GM12878 (cell line): ENCODE results near the gene DCLRE1B. TPM values are rescaled to one million over a fixed set of nuclear protein-coding genes. Genes with fewer than 3 reads are reported as not detected.

ENCODE experiments used
- ATAC-seq: fragments of 200-7000 bp; cut with Tn5 transposase; 3 replicates; pipeline ENCODE4 v1.9.1; 2020; ENCODE audit warnings: mild to moderate bottlenecking, moderate library complexity
- BruUV-seq: library from RNA; stranded (reverse); fragments of 400-500 nt; replicated peaks from 2 replicates; lab custom pipeline; 2021; lab: Mats Ljungman, UMichigan
- CTCF ChIA-PET: fragments of 300-600 bp; sonication (Branson Sonifier 250); formaldehyde crosslinking; extraction: SDS; loops from one replicate; lab custom pipeline; 2021; ENCODE audit warnings: inconsistent platforms; lab: Yijun Ruan, JAX
- POLR2A ChIA-PET: fragments of 350-600 bp; formaldehyde crosslinking; extraction: SDS; loops from one replicate; lab custom pipeline; 2021; ENCODE audit warnings: inconsistent platforms; lab: Charles Lee
- RAD21 ChIA-PET: fragments of 300-600 bp; sonication (Branson Sonifier 250); formaldehyde crosslinking; loops from one replicate; lab custom pipeline; 2023; ENCODE audit warnings: antibody characterized with exemption; ENCODE audit not compliant: unreplicated experiment; lab: Charles Lee
- SMC1A ChIA-PET: fragments of 300-600 bp; sonication (Branson Sonifier 250); formaldehyde crosslinking; loops from one replicate; lab custom pipeline; 2023; ENCODE audit not compliant: unreplicated experiment, uncharacterized antibody; lab: Charles Lee
- DNase-seq: peaks from one replicate; pipeline ENCODE4 v3.0.0-alpha.2; 2011; ENCODE audit warnings: low read depth, low spot score
- FAIRE-seq: peaks from 3 replicates; lab custom pipeline; 2011; peaks lifted over from hg19 to GRCh38; lab: Jason Lieb, UNC
- H2AFZ ChIP-seq: 2 replicates; pipeline ENCODE4 v1.6.0; 2011; ENCODE audit warnings: low read depth, low read length, control low read depth; ENCODE audit not compliant: control insufficient read depth
- H3K27ac ChIP-seq: 2 replicates; pipeline ENCODE4 v1.5.1; 2011; ENCODE audit warnings: control low read depth; ENCODE audit not compliant: control insufficient read depth, insufficient read depth
- H3K27me3 ChIP-seq, 2 experiments: replicated peaks in 1 of 2; 2 replicates each; pipeline versions ENCODE4 v1.6.0 to v1.6.1; 2011; ENCODE audit warnings: low read length in 1 of 2; ENCODE audit not compliant: control insufficient read depth in 2 of 2, insufficient read depth in 2 of 2
- H3K36me3 ChIP-seq, 2 experiments: 2 replicates each; pipeline ENCODE4 v1.5.1; 2011; ENCODE audit warnings: low read length in 1 of 2; ENCODE audit not compliant: control insufficient read depth in 2 of 2, insufficient read depth in 2 of 2
- H3K4me1 ChIP-seq: 2 replicates; pipeline ENCODE4 v1.6.1; 2011; ENCODE audit warnings: mild to moderate bottlenecking, low read length, moderate library complexity, mixed read lengths; ENCODE audit not compliant: control insufficient read depth, insufficient read depth
- H3K4me2 ChIP-seq: 2 replicates; pipeline ENCODE4 v1.6.0; 2011; ENCODE audit warnings: control low read depth; ENCODE audit not compliant: control insufficient read depth, insufficient read depth
- H3K4me3 ChIP-seq: fragments of 200-600 bp; sonication (generic); 2 replicates; pipeline ENCODE4 v1.5.1; 2016
- H3K79me2 ChIP-seq: 2 replicates; pipeline ENCODE4 v1.6.0; 2011; ENCODE audit warnings: low read length; ENCODE audit not compliant: control insufficient read depth, insufficient read depth
- H3K9ac ChIP-seq: 2 replicates; pipeline ENCODE4 v1.8.0; 2011; ENCODE audit warnings: low read length, control low read depth, mixed read lengths; ENCODE audit not compliant: control insufficient read depth, insufficient read depth
- H3K9me3 ChIP-seq: replicated peaks from 3 replicates; pipeline ENCODE4 v1.5.1; 2011; ENCODE audit warnings: mild to moderate bottlenecking, low read length; ENCODE audit not compliant: control insufficient read depth, insufficient read depth
- H4K20me1 ChIP-seq: 2 replicates; pipeline ENCODE4 v1.6.0; 2011; ENCODE audit not compliant: control insufficient read depth, insufficient read depth
- RAD21 ChIP-seq: IDR thresholded peaks from 2 replicates; pipeline ENCODE4 v1.6.1; 2011; ENCODE audit warnings: mild to moderate bottlenecking, low read depth, low read length, moderate library complexity; ENCODE audit not compliant: insufficient read depth
- SMC3 ChIP-seq: IDR thresholded peaks from 2 replicates; pipeline ENCODE4 v1.6.1; 2011; ENCODE audit warnings: low read length, improper control_type of control experiment, borderline replicate concordance
- WGBS: methylation state at CpG from one replicate; pipeline ENCODE4 v1.1.6; 2016; ENCODE audit warnings: low lambda C conversion rate; ENCODE audit not compliant: insufficient replicate concordance, insufficient coverage; ENCODE audit errors: missing lambda C conversion rate; 5-methylcytosine and 5-hydroxymethylcytosine counted together
- in situ Hi-C: fragments of 300-500 bp; cut with MboI; formaldehyde crosslinking; loops from 9 replicates; pipeline ENCODE4 v1.14.3; 2018; ENCODE audit warnings: mixed read lengths
- intact Hi-C: fragments of 100-400 bp; cut with micrococcal nuclease; formaldehyde crosslinking; loops from one replicate; pipeline ENCODE4 v1.14.2; 2022; ENCODE audit not compliant: unreplicated experiment
- polyA plus RNA-seq, 11 experiments: library from polyadenylated mRNA; depleted of rRNA in 4 of 11; unstranded in 6 of 11; stranded (reverse) in 5 of 11; fragments of >200 nt; fragmentation: Nextera tagmentation in 4 of 11; fragmentation: Illumina TruSeq in 1 of 11; extraction: Ambion mirVana in 4 of 11; extraction: Trizol in 1 of 11; gene quantifications; 1 replicate in 1 of 11; 2 replicates in 10 of 11; pipeline versions ENCODE4 v1.2.1 to v1.2.3, GENCODE V29; 2011 to 2016; ENCODE audit warnings: inconsistent platforms in 2 of 11, missing spikeins in 2 of 11, low read depth in 1 of 11
- total RNA-seq, 4 experiments: library from RNA; depleted of rRNA in 3 of 4; stranded (reverse); fragments of >200 nt in 3 of 4; fragmentation: Illumina TruSeq in 1 of 4; extraction: Trizol in 1 of 4; gene quantifications; 2 replicates each; pipeline versions ENCODE4 v1.2.1 to v1.2.3, GENCODE V29; 2013 to 2021
- TF ChIP-seq, protein P1 (sequence below), 3 experiments: IDR thresholded peaks in 2 of 3; conservative IDR thresholded peaks in 1 of 3; 2 replicates each; pipeline ENCODE4 v1.5.1; 2011; ENCODE audit warnings: low read depth in 3 of 3, low read length in 3 of 3, mild to moderate bottlenecking in 3 of 3, control low read depth in 2 of 3, moderate library complexity in 2 of 3, inconsistent platforms in 1 of 3, mixed read lengths in 1 of 3; ENCODE audit not compliant: control insufficient read depth in 2 of 3, insufficient read depth in 1 of 3; ENCODE audit errors: extremely low read depth in 1 of 3
- TF ChIP-seq, protein P2 (sequence below): IDR thresholded peaks from 2 replicates; pipeline ENCODE4 v1.6.1; 2012; ENCODE audit warnings: mild to moderate bottlenecking, low read depth, low read length

DCLRE1B gene
- total and polyA plus RNA-seq, 10 of the 15 experiments (the other 5 are each of a cell fraction or from before 2014, with no cell fraction given): 5.4 to 18.3 (median 13.4) TPM

DNA sequence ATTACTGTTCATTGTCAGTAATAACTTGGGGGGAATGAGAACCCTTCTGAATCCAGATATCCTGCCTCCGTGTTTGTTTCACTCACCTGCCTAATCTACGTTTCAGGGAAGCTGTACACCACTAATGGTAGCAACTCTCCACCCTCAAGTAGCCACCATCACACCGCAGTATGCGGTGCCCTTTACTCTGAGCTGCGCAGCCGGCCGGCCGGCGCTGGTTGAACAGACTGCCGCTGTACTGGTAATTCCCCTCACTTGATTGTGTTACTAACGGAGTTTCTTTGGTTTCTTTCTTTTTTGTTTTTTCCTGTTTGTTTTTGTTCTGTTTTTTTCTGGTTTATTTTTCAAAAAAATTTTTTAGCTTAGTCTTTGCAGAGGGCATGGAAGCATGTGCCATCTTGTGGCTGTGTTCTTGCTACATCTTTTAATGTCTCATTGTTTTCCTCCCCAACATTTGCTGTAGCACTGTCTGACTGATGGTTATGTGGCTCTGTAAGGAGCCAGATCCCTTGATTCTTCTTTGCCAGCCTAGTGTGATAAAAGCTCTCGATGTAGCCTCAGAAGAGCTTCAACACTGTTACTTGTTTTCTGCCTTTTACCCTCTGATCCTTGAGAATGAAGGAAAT, 58.3 kb downstream of the DCLRE1B start:
- Histone ChIP-seq H3K36me3 (peaks cover 7 to 17% of the 10 kb centered on the region in 2 experiments), H3K4me3 (no peak overlapping the region), H3K9me3 (no peaks in the 10 kb centered on the region), H4K20me1 (no peaks in the 10 kb centered on the region), H3K4me1 (no peaks in the 10 kb centered on the region), H3K4me2 (no peak overlapping the region), H3K9ac (no peak overlapping the region), H3K27me3 (no peaks in the 10 kb centered on the region), H2AFZ (no peak overlapping the region), H3K27ac (no peak overlapping the region), H3K79me2 (no peaks in the 10 kb centered on the region)
- 93% methylated on average over 12 of the region's 12 CpGs for WGBS
- ChIA-PET RAD21 (interaction anchor here (0.9 to 3.0 kb wide), 9 partner anchors 13 to 130 kb away, joined by 3 to 14 read pairs (median 4); no protein-coding TSS in a partner anchor), CTCF (interaction anchor here (0.5 to 3.0 kb wide), 13 partner anchors 12 to 266 kb away, joined by 3 to 19 read pairs (median 4); no protein-coding TSS in a partner anchor), POLR2A (interaction anchor here (0.5 to 2.4 kb wide), 2 partner anchors 34 to 203 kb away, joined by 3 to 5 read pairs; partner anchors contain the start of gene HIPK1), SMC1A (interaction anchor here (0.7 to 3.4 kb wide), 12 partner anchors 11 to 320 kb away, joined by 3 to 18 read pairs (median 4); partner anchors contain the start of genes AP4B1, DCLRE1B and HIPK1)
- BruUV-seq: no TSS peak
- DNase-seq (no peak), ATAC-seq (no peak), FAIRE-seq (no peak)
- TF ChIP-seq RAD21 (peak; percentile 36; the same call in 1 of the 2 replicates), SMC3 (peak; percentile 11; the same call in 1 of the 2 replicates)
- TF ChIP-seq, protein P1, sequence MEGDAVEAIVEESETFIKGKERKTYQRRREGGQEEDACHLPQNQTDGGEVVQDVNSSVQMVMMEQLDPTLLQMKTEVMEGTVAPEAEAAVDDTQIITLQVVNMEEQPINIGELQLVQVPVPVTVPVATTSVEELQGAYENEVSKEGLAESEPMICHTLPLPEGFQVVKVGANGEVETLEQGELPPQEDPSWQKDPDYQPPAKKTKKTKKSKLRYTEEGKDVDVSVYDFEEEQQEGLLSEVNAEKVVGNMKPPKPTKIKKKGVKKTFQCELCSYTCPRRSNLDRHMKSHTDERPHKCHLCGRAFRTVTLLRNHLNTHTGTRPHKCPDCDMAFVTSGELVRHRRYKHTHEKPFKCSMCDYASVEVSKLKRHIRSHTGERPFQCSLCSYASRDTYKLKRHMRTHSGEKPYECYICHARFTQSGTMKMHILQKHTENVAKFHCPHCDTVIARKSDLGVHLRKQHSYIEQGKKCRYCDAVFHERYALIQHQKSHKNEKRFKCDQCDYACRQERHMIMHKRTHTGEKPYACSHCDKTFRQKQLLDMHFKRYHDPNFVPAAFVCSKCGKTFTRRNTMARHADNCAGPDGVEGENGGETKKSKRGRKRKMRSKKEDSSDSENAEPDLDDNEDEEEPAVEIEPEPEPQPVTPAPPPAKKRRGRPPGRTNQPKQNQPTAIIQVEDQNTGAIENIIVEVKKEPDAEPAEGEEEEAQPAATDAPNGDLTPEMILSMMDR (IDR thresholded peaks at IDR 0.05 in 2 of 3, conservative IDR thresholded peaks at IDR 0.05 in 1 of 3; ENCODE audit: control insufficient read depth in 2 of 3, extremely low read depth in 1 of 3, insufficient read depth in 1 of 3, low read depth in 3 of 3, low read length in 3 of 3): peak in 1 of 3 experiments; percentile 31; a peak in 2 of 6 replicates
- TF ChIP-seq, protein P2, sequence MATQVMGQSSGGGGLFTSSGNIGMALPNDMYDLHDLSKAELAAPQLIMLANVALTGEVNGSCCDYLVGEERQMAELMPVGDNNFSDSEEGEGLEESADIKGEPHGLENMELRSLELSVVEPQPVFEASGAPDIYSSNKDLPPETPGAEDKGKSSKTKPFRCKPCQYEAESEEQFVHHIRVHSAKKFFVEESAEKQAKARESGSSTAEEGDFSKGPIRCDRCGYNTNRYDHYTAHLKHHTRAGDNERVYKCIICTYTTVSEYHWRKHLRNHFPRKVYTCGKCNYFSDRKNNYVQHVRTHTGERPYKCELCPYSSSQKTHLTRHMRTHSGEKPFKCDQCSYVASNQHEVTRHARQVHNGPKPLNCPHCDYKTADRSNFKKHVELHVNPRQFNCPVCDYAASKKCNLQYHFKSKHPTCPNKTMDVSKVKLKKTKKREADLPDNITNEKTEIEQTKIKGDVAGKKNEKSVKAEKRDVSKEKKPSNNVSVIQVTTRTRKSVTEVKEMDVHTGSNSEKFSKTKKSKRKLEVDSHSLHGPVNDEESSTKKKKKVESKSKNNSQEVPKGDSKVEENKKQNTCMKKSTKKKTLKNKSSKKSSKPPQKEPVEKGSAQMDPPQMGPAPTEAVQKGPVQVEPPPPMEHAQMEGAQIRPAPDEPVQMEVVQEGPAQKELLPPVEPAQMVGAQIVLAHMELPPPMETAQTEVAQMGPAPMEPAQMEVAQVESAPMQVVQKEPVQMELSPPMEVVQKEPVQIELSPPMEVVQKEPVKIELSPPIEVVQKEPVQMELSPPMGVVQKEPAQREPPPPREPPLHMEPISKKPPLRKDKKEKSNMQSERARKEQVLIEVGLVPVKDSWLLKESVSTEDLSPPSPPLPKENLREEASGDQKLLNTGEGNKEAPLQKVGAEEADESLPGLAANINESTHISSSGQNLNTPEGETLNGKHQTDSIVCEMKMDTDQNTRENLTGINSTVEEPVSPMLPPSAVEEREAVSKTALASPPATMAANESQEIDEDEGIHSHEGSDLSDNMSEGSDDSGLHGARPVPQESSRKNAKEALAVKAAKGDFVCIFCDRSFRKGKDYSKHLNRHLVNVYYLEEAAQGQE: no peak
- in situ Hi-C loops: no loop called here
- intact Hi-C loops: no loop called here

Other genes starting within 250 kb of the DCLRE1B start
Only the 7 nearest of the 8 such genes appear.
- gene PHTF1, start 145.8 kb upstream of the DCLRE1B start, total RNA-seq (2014; rRNA removed): 22.1 and 24.6 TPM in 2 replicates
- gene PHTF1, start 145.8 kb upstream of the DCLRE1B start, total RNA-seq (2014; rRNA removed; fragmentation: Illumina TruSeq; extraction: Trizol): 25.5 and 25.6 TPM in 2 replicates
- 20.3 and 26.9 TPM in 2 replicates for gene PHTF1, start 145.8 kb upstream of the DCLRE1B start, total RNA-seq (2021)
- gene PHTF1, start 145.8 kb upstream of the DCLRE1B start, polyA plus RNA-seq (2011; rRNA removed): 26.1 and 42.4 TPM in 2 replicates
- gene PHTF1, start 145.8 kb upstream of the DCLRE1B start, polyA plus RNA-seq (2014; fragmentation: Illumina TruSeq; extraction: Trizol): 19.6 and 25.9 TPM in 2 replicates
- gene PHTF1, start 145.8 kb upstream of the DCLRE1B start, polyA plus RNA-seq (2014; fragmentation: Nextera tagmentation; extraction: Ambion mirVana): 10 to 100 TPM in 1 of 2 experiments, 1 to 10 TPM in 1; 7.8 to 12.6 TPM
- gene PHTF1, start 145.8 kb upstream of the DCLRE1B start, polyA plus RNA-seq (2014; rRNA removed): 19.6 and 22.7 TPM in 2 replicates
- 10 to 100 TPM; 28.8 to 37.6 TPM for gene PHTF1, start 145.8 kb upstream of the DCLRE1B start, polyA plus RNA-seq (2016; fragmentation: Nextera tagmentation; extraction: Ambion mirVana)
- 8.5 and 10.6 TPM in 2 replicates for gene RSBN1, start 92.8 kb upstream of the DCLRE1B start, total RNA-seq (2014; rRNA removed)
- gene RSBN1, start 92.8 kb upstream of the DCLRE1B start, total RNA-seq (2014; rRNA removed; fragmentation: Illumina TruSeq; extraction: Trizol): 12.1 and 12.4 TPM in 2 replicates
- gene RSBN1, start 92.8 kb upstream of the DCLRE1B start, total RNA-seq (2021): 13.1 and 19.0 TPM in 2 replicates
- gene RSBN1, start 92.8 kb upstream of the DCLRE1B start, polyA plus RNA-seq (2011; rRNA removed): 26.8 and 39.6 TPM in 2 replicates
- 10.6 and 11.1 TPM in 2 replicates for gene RSBN1, start 92.8 kb upstream of the DCLRE1B start, polyA plus RNA-seq (2014; fragmentation: Illumina TruSeq; extraction: Trizol)
- gene RSBN1, start 92.8 kb upstream of the DCLRE1B start, polyA plus RNA-seq (2014; fragmentation: Nextera tagmentation; extraction: Ambion mirVana): 10 to 100 TPM in 1 of 2 experiments, 1 to 10 TPM in 1; 2.9 to 10.5 TPM
- 6.5 and 8.4 TPM in 2 replicates for gene RSBN1, start 92.8 kb upstream of the DCLRE1B start, polyA plus RNA-seq (2014; rRNA removed)
- 10 to 100 TPM; 12.5 to 13.3 TPM for gene RSBN1, start 92.8 kb upstream of the DCLRE1B start, polyA plus RNA-seq (2016; fragmentation: Nextera tagmentation; extraction: Ambion mirVana)
- gene PTPN22, start 33.6 kb upstream of the DCLRE1B start, total RNA-seq (2014; rRNA removed): 43.3 and 55.3 TPM in 2 replicates
- 62.1 and 66.0 TPM in 2 replicates for gene PTPN22, start 33.6 kb upstream of the DCLRE1B start, total RNA-seq (2014; rRNA removed; fragmentation: Illumina TruSeq; extraction: Trizol)
- 39.5 and 46.6 TPM in 2 replicates for gene PTPN22, start 33.6 kb upstream of the DCLRE1B start, total RNA-seq (2021)
- gene PTPN22, start 33.6 kb upstream of the DCLRE1B start, polyA plus RNA-seq (2011; rRNA removed): 29.6 and 45.0 TPM in 2 replicates
- gene PTPN22, start 33.6 kb upstream of the DCLRE1B start, polyA plus RNA-seq (2014; fragmentation: Illumina TruSeq; extraction: Trizol): 65.1 and 89.6 TPM in 2 replicates
- gene PTPN22, start 33.6 kb upstream of the DCLRE1B start, polyA plus RNA-seq (2014; fragmentation: Nextera tagmentation; extraction: Ambion mirVana): 10 to 100 TPM; 30.3 to 32.3 TPM
- gene PTPN22, start 33.6 kb upstream of the DCLRE1B start, polyA plus RNA-seq (2014; rRNA removed): 21.1 and 22.8 TPM in 2 replicates
- 10 to 100 TPM; 47.0 to 49.6 TPM for gene PTPN22, start 33.6 kb upstream of the DCLRE1B start, polyA plus RNA-seq (2016; fragmentation: Nextera tagmentation; extraction: Ambion mirVana)
- gene BCL2L15, start 17.7 kb upstream of the DCLRE1B start, total RNA-seq (2014; rRNA removed): 0.76 and 1.2 TPM in 2 replicates
- 0.67 and 1.1 TPM in 2 replicates for gene BCL2L15, start 17.7 kb upstream of the DCLRE1B start, total RNA-seq (2014; rRNA removed; fragmentation: Illumina TruSeq; extraction: Trizol)
- 0.43 and 0.87 TPM in 2 replicates for gene BCL2L15, start 17.7 kb upstream of the DCLRE1B start, total RNA-seq (2021)
- 1.1 and 1.4 TPM in 2 replicates for gene BCL2L15, start 17.7 kb upstream of the DCLRE1B start, polyA plus RNA-seq (2011; rRNA removed)
- gene BCL2L15, start 17.7 kb upstream of the DCLRE1B start, polyA plus RNA-seq (2014; fragmentation: Illumina TruSeq; extraction: Trizol): 0.51 and 0.62 TPM in 2 replicates
- gene BCL2L15, start 17.7 kb upstream of the DCLRE1B start, polyA plus RNA-seq (2014; fragmentation: Nextera tagmentation; extraction: Ambion mirVana): under 1 TPM; 0.42 to 0.56 TPM
- gene BCL2L15, start 17.7 kb upstream of the DCLRE1B start, polyA plus RNA-seq (2014; rRNA removed): 0.61 and 0.74 TPM in 2 replicates
- under 1 TPM; 0.48 to 0.57 TPM for gene BCL2L15, start 17.7 kb upstream of the DCLRE1B start, polyA plus RNA-seq (2016; fragmentation: Nextera tagmentation; extraction: Ambion mirVana)
- gene AP4B1, start 527 bp upstream of the DCLRE1B start, total RNA-seq (2014; rRNA removed): 33.5 and 37.3 TPM in 2 replicates
- 29.3 and 29.7 TPM in 2 replicates for gene AP4B1, start 527 bp upstream of the DCLRE1B start, total RNA-seq (2014; rRNA removed; fragmentation: Illumina TruSeq; extraction: Trizol)
- 23.8 and 30.7 TPM in 2 replicates for gene AP4B1, start 527 bp upstream of the DCLRE1B start, total RNA-seq (2021)
- gene AP4B1, start 527 bp upstream of the DCLRE1B start, polyA plus RNA-seq (2011; rRNA removed): 61.0 and 77.0 TPM in 2 replicates
- 36.7 and 44.0 TPM in 2 replicates for gene AP4B1, start 527 bp upstream of the DCLRE1B start, polyA plus RNA-seq (2014; fragmentation: Illumina TruSeq; extraction: Trizol)
- gene AP4B1, start 527 bp upstream of the DCLRE1B start, polyA plus RNA-seq (2014; fragmentation: Nextera tagmentation; extraction: Ambion mirVana): 10 to 100 TPM; 27.2 to 29.0 TPM
- 31.2 and 40.7 TPM in 2 replicates for gene AP4B1, start 527 bp upstream of the DCLRE1B start, polyA plus RNA-seq (2014; rRNA removed)
- 10 to 100 TPM; 32.6 to 38.1 TPM for gene AP4B1, start 527 bp upstream of the DCLRE1B start, polyA plus RNA-seq (2016; fragmentation: Nextera tagmentation; extraction: Ambion mirVana)
- gene HIPK1, start 24.0 kb downstream of the DCLRE1B start, total RNA-seq (2014; rRNA removed): 14.3 and 16.1 TPM in 2 replicates
- 10.4 and 11.6 TPM in 2 replicates for gene HIPK1, start 24.0 kb downstream of the DCLRE1B start, total RNA-seq (2014; rRNA removed; fragmentation: Illumina TruSeq; extraction: Trizol)
- 26.5 and 28.0 TPM in 2 replicates for gene HIPK1, start 24.0 kb downstream of the DCLRE1B start, total RNA-seq (2021)
- 26.9 and 33.9 TPM in 2 replicates for gene HIPK1, start 24.0 kb downstream of the DCLRE1B start, polyA plus RNA-seq (2011; rRNA removed)
- 17.5 and 26.6 TPM in 2 replicates for gene HIPK1, start 24.0 kb downstream of the DCLRE1B start, polyA plus RNA-seq (2014; fragmentation: Illumina TruSeq; extraction: Trizol)
- gene HIPK1, start 24.0 kb downstream of the DCLRE1B start, polyA plus RNA-seq (2014; fragmentation: Nextera tagmentation; extraction: Ambion mirVana): 1 to 10 TPM; 4.2 to 4.5 TPM
- gene HIPK1, start 24.0 kb downstream of the DCLRE1B start, polyA plus RNA-seq (2014; rRNA removed): 12.5 and 13.4 TPM in 2 replicates
- 1 to 10 TPM; 4.8 to 6.1 TPM for gene HIPK1, start 24.0 kb downstream of the DCLRE1B start, polyA plus RNA-seq (2016; fragmentation: Nextera tagmentation; extraction: Ambion mirVana)
- gene OLFML3, start 74.1 kb downstream of the DCLRE1B start, total RNA-seq (2014; rRNA removed): not detected in 2 replicates
- not detected in 2 replicates for gene OLFML3, start 74.1 kb downstream of the DCLRE1B start, total RNA-seq (2014; rRNA removed; fragmentation: Illumina TruSeq; extraction: Trizol)
- gene OLFML3, start 74.1 kb downstream of the DCLRE1B start, total RNA-seq (2021): 0.11 TPM in 1 of 2 replicates, not detected in the other
- gene OLFML3, start 74.1 kb downstream of the DCLRE1B start, polyA plus RNA-seq (2011; rRNA removed): not detected in 2 replicates
- gene OLFML3, start 74.1 kb downstream of the DCLRE1B start, polyA plus RNA-seq (2014; fragmentation: Illumina TruSeq; extraction: Trizol): 0.03 TPM in 1 of 2 replicates, not detected in the other
- not detected for gene OLFML3, start 74.1 kb downstream of the DCLRE1B start, polyA plus RNA-seq (2014; fragmentation: Nextera tagmentation; extraction: Ambion mirVana)
- gene OLFML3, start 74.1 kb downstream of the DCLRE1B start, polyA plus RNA-seq (2014; rRNA removed): not detected in 2 replicates
- not detected for gene OLFML3, start 74.1 kb downstream of the DCLRE1B start, polyA plus RNA-seq (2016; fragmentation: Nextera tagmentation; extraction: Ambion mirVana)